Forelimb muscle (tissue), 1 donor: ENCODE measurements around the gene LRRC8A. TPM values are rescaled to one million over a fixed set of nuclear protein-coding genes. Genes with fewer than 3 reads are reported as not detected.
"Not testable (repeated sequence)": the region's sequence is repeated elsewhere in the genome, so short reads cannot be mapped to it uniquely, and the experiment has no call there.

ENCODE experiments used
- DNase-seq: peaks from one replicate; pipeline ENCODE4 v3.0.0-alpha.2; 2013; ENCODE audit warnings: low read depth
- polyA plus RNA-seq: library from polyadenylated mRNA; unstranded; fragments of 120-200 nt; gene quantifications from one replicate; pipeline ENCODE4 v1.2.1, GENCODE V29; 2013; ENCODE audit not compliant: insufficient read length

Gene LRRC8A
- 23.1 TPM for polyA plus RNA-seq

DNA sequence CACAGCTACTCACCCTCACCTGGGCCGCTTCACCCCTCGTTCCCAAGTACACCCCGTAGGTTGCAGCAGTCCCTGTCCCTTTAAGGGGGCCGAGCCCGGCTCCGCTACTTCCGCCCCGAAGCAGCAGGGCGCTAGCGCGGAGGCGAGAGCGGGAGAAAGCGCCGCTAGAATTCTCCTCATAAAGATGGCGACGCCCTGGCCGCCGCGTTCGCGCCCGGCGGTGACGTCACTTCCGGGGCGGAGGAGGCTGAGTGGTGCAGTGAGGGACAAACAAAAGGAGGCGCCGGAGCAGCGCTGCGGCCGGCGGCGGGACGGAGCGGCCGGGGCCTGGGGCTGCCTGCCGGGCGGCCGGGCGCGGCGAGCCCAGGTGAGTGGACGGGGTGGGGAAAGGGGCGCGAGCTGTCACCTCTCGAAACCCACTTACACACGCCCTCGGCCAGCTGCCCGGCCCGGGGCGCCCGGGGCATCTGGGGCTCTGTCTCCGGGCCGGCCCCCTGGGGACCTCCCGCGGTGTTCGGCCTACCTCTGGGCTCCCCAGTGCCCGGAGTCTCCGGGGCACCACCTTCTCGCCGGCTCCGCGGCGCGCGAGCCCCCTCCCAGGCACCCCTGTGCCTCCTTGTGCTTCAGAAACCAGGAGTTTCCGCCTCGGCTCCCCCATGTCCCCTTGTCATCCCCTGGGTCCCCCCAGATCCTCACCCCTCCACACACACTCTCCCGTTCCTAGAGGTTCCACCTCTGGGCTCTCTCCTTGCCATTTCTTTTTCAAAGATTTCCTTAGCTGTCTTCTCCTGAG lies at the start of gene LRRC8A, which contains the start of gene KYAT1:
LRRC8A (plus strand) TSS at position 250 of the 793 bp plus-strand sequence. CDS start 25,032 bp downstream, outside the sequence.
KYAT1 (minus strand) TSS at position 67 of the 793 bp plus-strand sequence. CDS start 36,545 bp downstream, outside the sequence.
- DNase-seq = peak; percentile 91

- no peak for DNase-seq
These were observed 48.2 kb upstream of the LRRC8A start for GRCh38 chr9:128833696-128834095.

DNA sequence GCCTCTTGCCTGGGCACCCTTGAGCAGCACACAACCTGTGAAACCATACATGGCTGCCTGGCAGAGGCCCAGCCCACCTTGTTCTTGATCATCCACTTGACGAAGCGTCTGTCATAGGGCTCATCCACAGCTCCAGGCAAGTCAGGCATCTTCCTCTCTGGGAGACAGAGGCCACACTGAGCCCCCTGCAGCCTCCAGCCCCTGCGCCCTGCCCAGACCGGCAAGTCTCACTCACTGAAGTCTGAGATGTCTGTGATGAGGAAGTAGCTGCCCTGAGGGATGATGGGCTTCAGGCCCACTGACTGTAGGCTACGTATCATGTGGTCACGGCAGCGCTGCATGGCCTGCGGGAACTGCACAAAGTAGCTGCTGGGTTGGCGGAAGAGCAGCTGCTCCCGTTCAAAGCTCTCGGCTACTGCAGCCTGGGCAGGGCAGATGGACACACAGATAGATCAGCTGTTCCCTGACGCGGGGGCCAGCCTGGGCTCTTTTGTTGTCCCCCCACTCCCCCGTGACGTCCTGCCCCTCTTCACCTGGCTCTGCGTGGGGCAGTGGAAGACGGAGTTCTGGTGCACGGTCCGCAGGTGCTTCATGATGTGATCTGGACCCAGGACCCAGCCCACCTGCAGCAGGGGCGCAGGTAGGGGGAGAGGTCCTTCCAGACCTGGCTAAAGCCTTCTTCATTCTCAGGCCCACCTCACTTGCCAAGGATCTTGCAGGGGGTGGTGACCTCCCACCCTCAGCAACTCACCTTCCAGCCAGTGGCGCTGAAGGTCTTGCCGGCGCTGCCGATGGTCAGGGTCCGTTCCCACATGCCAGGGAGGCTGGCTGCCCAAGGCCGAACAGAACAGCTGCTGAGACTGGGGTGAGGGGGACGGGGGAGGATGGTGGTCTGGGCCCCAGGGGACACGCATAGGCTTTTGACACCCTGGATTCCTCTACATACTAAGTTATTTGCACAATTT lies 46.4 kb upstream of the LRRC8A start:
- DNase-seq = no peak

DNA sequence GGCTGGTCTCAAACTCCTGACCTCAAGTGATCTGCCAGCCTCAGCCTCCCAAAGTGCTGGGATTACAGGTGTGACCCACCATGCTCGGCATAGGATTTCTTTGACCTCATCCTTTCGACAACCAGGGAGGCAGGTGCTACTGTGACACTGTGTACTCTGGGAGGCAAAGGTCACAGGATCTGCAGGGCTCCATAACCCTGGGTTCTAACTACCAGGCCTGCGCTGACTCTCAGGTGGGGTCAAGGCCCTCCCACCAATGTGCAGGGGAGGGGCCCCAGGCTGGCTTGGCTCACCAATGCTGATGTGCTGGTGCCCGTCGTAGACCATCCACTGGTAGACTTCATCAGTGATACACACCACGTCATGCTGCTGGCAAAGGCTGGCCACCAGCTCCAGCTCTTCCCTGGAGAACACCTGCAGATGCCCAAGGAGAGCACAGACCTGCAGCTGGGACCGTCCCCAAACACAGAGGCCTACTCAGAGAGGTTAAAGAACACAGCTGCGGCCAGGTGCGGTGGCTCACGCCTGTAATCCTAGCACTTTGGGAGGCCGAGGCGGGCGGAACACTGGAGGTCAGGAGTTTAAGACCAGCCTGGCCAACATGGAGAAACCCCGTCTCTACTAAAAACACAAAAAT lies 45.3 kb upstream of the LRRC8A start:
- no peak for DNase-seq

- DNase-seq = no peak
These were observed 43.6 kb upstream of the LRRC8A start for GRCh38 chr9:128838338-128838737.

GRCh38 chr9:128840524-128840923 lies 41.4 kb upstream of the LRRC8A start:
- no peak for DNase-seq

DNA sequence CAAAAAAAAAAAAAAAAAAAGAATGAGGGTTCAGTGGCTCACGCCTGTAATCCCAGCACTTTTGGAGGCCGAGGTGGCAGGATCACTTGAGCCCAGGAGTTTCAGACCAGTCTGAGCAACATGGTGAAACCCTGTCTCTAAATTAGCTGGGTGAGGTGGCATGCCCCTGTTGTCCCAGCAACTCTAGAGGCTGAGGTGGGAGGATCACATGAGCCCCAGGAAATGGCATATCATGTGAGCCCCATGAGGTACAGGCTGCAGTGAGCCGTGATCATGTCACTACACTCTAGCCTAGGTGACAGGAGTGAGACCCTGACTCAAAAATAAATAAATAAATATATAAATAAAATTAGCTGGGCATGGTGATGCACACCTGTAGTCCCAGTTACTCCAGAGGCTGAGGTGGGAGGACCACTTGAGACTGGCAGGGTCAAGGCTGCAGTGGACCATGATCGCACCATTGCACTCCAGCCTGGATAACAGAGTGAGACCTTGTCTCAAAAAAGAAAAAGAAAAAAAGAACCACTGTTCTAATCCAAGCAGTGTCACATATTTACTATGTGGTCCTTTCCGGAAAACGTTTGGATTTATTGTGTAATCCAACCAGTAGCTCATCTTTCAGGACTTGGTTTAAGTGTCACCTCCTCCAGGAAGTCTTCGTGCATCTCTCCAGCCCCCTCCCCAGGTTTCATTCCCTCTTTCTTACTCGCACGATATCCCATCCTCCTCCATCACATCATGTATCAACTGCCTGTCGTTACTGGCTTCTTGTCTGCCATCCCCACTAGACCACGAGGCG lies 40.0 kb upstream of the LRRC8A start:
- DNase-seq = no peak

- not testable (repeated sequence) for DNase-seq
These were observed 38.8 kb upstream of the LRRC8A start for GRCh38 chr9:128843171-128843570.

DNA sequence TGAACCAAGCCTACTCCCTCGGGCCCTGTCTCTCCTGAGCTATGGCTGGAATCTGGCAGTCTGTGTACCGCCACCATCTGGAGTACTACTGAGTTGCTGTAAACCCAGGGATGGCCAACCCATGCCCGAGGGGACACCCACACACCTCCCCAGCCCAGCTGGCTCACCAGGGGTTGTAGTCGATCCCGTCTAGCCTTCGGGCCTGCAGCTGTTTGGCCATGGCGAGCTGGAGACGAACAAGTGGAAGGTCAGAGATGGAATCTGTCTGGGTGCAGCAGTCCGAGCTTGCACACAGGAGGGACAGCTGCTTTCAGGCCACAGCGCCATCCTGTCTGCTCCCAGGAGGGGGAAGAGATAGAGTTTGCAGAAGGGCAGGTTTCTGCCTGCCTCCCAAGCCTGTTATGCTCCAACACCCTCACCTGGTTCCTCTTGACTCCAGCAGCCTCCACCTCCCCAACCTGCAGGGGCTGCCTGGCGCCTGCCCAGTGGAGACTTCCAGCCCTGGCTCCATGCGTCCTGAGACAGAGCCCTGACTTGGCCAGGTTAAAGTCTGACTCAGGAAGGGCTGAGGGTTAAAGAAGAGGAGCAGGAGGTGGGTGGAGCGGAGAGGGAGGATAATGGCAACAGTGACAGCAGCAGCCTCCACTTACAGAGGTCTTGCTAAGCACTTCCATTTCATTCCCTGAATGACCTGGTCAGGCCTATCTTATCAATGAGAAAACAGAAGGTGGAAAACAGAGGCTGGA lies 36.6 kb upstream of the LRRC8A start:
- no peak for DNase-seq

DNA sequence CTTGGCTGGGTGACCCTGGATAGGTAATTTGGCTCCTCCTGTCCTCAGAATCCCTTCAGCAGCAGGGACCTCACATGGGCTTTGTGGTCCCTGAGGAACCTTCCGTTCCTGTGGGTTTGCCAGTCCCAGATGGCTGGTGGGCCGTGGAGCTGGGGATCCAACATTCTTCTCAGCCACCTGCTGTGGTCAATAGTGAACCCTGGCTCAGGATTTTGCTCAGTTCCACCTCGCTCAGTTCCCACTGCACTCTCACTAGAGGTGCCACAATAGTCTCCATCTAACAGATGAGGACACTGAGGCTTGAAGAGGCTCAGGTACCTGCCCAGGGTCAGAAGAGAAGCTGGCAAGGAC lies 35.3 kb upstream of the LRRC8A start:
- no peak for DNase-seq

- DNase-seq = no peak
These were observed 34.1 kb upstream of the LRRC8A start for GRCh38 chr9:128847803-128848202.

DNA sequence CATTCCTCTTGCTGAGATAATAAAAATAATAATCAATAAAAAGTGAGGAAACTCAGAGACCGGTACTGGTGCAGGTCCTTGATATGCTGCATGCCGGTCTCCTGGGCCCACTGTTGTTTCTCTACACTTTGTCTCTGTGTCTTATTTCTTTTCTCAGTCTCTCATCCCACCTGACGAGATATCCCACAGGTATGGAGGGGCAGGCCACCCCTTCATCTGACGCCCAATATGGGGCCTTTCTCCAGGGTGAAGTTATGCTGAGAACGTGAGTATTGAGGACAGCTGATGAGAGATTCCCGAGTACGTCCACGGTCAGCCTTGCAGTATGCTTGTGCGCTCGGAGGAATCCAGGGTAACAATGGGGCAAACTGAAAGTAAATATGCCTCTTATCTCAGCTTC lies 30.9 kb upstream of the LRRC8A start:
- not testable (repeated sequence) for DNase-seq

DNA sequence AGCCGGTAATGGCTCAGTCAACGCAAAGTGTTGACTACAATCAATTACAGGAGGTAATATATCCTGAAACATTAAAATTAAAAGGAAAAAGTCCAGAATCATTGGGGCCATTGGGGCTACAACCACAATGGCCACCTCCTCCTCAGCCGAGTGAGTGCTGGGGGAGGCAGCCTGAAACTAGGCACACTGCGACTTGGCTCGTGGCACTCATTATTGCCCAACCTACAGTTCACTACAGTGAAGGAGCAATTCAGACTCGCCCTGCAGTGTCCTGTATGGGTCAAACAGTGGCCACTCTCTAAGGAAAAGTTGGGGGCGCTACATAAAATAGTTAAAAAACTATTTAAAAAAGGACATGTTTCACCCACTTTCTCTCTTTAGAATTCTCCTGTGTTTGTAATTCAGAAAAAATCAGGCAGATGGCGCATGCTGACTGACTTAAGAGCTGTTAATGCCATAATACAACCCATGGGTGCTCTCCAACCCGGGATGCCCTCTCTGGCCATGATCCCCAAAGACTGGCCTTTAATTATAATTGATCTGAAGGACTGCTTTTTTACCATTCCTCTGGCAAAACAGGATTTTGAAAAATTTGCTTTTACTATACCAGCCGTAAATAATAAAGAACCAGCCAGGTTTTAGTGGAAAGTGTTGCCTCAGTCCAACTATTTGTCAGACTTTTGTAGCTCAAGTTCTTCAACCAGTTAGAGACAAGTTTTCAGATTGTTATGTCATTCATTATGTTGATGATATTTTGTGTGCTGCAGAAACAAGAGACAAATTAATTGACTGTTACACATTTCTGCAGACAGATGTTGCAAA lies 29.9 kb upstream of the LRRC8A start:
- DNase-seq = not testable (repeated sequence)

DNA sequence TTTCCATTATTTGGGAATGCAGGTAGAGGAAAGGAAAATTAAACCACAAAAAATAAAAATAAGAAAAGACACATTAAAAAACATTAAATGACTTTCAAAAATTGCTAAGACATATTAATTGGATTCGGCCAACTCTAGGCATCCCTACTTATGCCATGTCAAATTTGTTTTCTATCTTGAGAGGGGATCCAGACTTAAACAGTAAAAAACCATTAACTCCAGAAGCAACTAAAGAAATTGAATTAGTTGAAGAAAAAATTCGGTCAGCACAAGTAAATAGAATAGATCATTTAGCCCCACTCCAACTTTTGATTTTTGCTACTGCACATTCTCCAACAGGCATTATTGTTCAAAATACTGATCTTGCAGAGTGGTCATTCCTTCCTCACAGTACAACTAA lies 29.3 kb upstream of the LRRC8A start:
- DNase-seq = not testable (repeated sequence)

GRCh38 chr9:128854454-128854853 lies 27.5 kb upstream of the LRRC8A start:
- not testable (repeated sequence) for DNase-seq

DNA sequence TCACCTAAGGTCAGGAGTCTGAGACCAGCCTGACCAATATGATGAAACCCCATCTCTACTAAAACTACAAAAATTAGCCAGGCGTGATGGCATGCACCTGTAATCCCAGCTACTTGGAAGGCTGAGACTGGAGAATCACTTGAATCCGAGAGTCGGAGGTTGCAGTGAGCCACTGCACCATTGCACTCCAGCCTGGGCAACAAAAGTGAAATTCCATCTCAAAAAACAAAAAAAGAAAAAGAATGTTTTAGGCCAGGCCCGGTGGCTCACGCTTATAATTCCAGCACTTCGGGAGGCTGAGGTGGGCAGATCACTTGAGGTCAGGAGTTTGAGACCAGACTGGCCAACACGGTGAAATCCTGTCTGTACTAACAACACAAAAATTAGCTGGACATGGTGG lies 23.5 kb upstream of the LRRC8A start:
- not testable (repeated sequence) for DNase-seq

DNA sequence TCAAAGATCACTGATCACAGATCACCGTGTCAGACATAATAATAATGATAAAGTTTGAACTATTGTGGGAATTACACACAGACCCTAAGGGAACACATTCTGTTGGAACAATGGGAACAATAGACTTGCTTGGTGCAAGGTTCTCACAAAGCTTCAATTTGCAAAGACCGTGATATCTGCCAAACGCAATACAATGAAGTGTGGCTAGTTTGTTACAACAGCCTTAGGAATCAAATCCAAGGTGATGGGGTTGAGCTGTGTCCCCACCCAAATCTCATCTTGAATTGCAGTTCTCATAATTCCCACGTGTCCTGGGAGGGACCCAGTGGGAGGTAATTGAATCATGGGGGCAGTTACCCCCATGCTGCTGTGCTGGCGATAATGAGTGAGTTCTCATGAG lies 21.0 kb upstream of the LRRC8A start:
- no peak for DNase-seq

GRCh38 chr9:128861501-128861900 lies 20.4 kb upstream of the LRRC8A start:
- no peak for DNase-seq

- no peak for DNase-seq
These were observed 19.5 kb upstream of the LRRC8A start for GRCh38 chr9:128862401-128862851.
